SU-DHL-6 (cell line): ENCODE results near the gene QKI.

Experiments used
- H2AFZ ChIP-seq: fragments of 200-600 bp; sonication (generic); 2 replicates; pipeline ENCODE4 v1.6.1; 2014; ENCODE audit warnings: low read depth, mild to moderate bottlenecking, moderate library complexity, mixed read lengths, antibody characterized with exemption, low read length; ENCODE audit not compliant: severe bottlenecking
- H3F3A ChIP-seq: fragments of 200-600 bp; shearing (Covaris generic); 2 replicates; pipeline ENCODE4 v1.6.0; 2016; ENCODE audit warnings: antibody characterized with exemption, mild to moderate bottlenecking; ENCODE audit not compliant: insufficient read depth
- H3K27ac ChIP-seq: fragments of 200-600 bp; sonication (generic); 2 replicates; pipeline ENCODE4 v1.5.1; 2016; ENCODE audit warnings: low read depth, mild to moderate bottlenecking, low read length, moderate library complexity, mixed read lengths
- H3K27me3 ChIP-seq: fragments of 200-600 bp; sonication (generic), shearing (Covaris generic); 2 replicates; pipeline ENCODE4 v1.6.0; 2014; ENCODE audit warnings: mild to moderate bottlenecking, low read length
- H3K36me3 ChIP-seq: fragments of 200-600 bp; sonication (generic); 2 replicates; pipeline ENCODE4 v1.6.1; 2014; ENCODE audit warnings: mild to moderate bottlenecking, low read length, mixed read lengths
- H3K4me2 ChIP-seq: fragments of 300-600, 200-600 bp; shearing (Covaris generic), sonication (generic); 2 replicates; pipeline ENCODE4 v1.6.0; 2014; ENCODE audit warnings: low read length, low read depth, mild to moderate bottlenecking; ENCODE audit not compliant: poor library complexity, severe bottlenecking
- H3K4me3 ChIP-seq: fragments of 200-600 bp; sonication (generic); 2 replicates; pipeline ENCODE4 v1.5.1; 2014; ENCODE audit warnings: antibody characterized with exemption, low read length, mild to moderate bottlenecking, mixed read lengths; ENCODE audit not compliant: insufficient read depth, poor library complexity, severe bottlenecking
- H3K79me2 ChIP-seq: fragments of 200-600 bp; sonication (generic); 2 replicates; pipeline ENCODE4 v1.6.1; 2014; ENCODE audit warnings: mild to moderate bottlenecking, low read length, moderate library complexity; ENCODE audit not compliant: insufficient read depth
- H3K9ac ChIP-seq: fragments of 200-600 bp; sonication (generic); 2 replicates; pipeline ENCODE4 v1.7.0; 2014; ENCODE audit warnings: mild to moderate bottlenecking, low read length
- H3K9me2 ChIP-seq: fragments of 200-600 bp; sonication (generic); replicated peaks from 2 replicates; pipeline ENCODE4 v1.6.1; 2014; ENCODE audit warnings: low read length; ENCODE audit not compliant: insufficient read depth
- H3K9me3 ChIP-seq: fragments of 200-600 bp; sonication (generic); 2 replicates; pipeline ENCODE4 v1.6.1; 2014; ENCODE audit warnings: low read length, mixed read lengths; ENCODE audit not compliant: insufficient read depth
- H4K20me1 ChIP-seq: fragments of 200-600 bp; sonication (generic); 2 replicates; pipeline ENCODE4 v1.6.1; 2014; ENCODE audit warnings: low read depth, mild to moderate bottlenecking, antibody characterized with exemption, low read length, moderate library complexity, mixed read lengths
- CTCF ChIP-seq: fragments of 200-600 bp; sonication (generic); IDR thresholded peaks from one replicate; pipeline ENCODE4 v1.5.1; 2017; ENCODE audit warnings: antibody characterized with exemption, mild to moderate bottlenecking, low read length, moderate library complexity; ENCODE audit not compliant: insufficient read depth, poor library complexity, severe bottlenecking
- EZH2phosphoT487 ChIP-seq: fragments of 200-600 bp; sonication (generic), shearing (Covaris generic); conservative IDR thresholded peaks from 2 replicates; pipeline ENCODE4 v1.6.1; 2018; ENCODE audit warnings: mild to moderate bottlenecking, antibody characterized with exemption, low read length, moderate library complexity, mixed read lengths

The QKI gene

GRCh38 chr6:163570579-163571231, 156.2 kb downstream of the QKI start:
- H3K79me2 ChIP-seq = no peaks in the 10 kb centered on the region
- H3K36me3 ChIP-seq = peaks cover 9% of the 10 kb centered on the region; the same call in 1 of the 2 replicates
- no peak overlapping the region for H3K4me3 ChIP-seq
- H3K27me3 ChIP-seq = no peaks in the 10 kb centered on the region
- no peak overlapping the region for H2AFZ ChIP-seq
- TF ChIP-seq CTCF = no peak
- no peak for TF ChIP-seq EZH2phosphoT487
- H3K27ac ChIP-seq = no peak overlapping the region
- no peak overlapping the region for H3K9ac ChIP-seq
- no peaks in the 10 kb centered on the region for H4K20me1 ChIP-seq
- H3K9me3 ChIP-seq = no peaks in the 10 kb centered on the region
- H3K4me2 ChIP-seq = no peak overlapping the region
- H3K9me2 ChIP-seq = no peaks in the 10 kb centered on the region
- no peaks in the 10 kb centered on the region for H3F3A ChIP-seq

GRCh38 chr6:163571730-163572129, 157.2 kb downstream of the QKI start:
- no peak overlapping the region for H3K9ac ChIP-seq
- no peak overlapping the region for H3K4me2 ChIP-seq
- peaks cover 9% of the 10 kb centered on the region; the same call in 1 of the 2 replicates for H3K36me3 ChIP-seq
- no peaks in the 10 kb centered on the region for H4K20me1 ChIP-seq
- H3F3A ChIP-seq = no peaks in the 10 kb centered on the region
- H3K9me3 ChIP-seq = no peaks in the 10 kb centered on the region
- TF ChIP-seq CTCF = no peak
- no peak for TF ChIP-seq EZH2phosphoT487
- H3K79me2 ChIP-seq = no peaks in the 10 kb centered on the region
- H3K4me3 ChIP-seq = no peak overlapping the region
- no peak overlapping the region for H3K27ac ChIP-seq
- H3K27me3 ChIP-seq = no peaks in the 10 kb centered on the region
- no peaks in the 10 kb centered on the region for H3K9me2 ChIP-seq
- H2AFZ ChIP-seq = no peak overlapping the region

GRCh38 chr6:163572612-163573011, 158.1 kb downstream of the QKI start:
- Histone ChIP-seq H3K79me2 (no peaks in the 10 kb centered on the region), H3K27ac (no peak overlapping the region), H3K4me2 (no peak overlapping the region), H3K4me3 (no peak overlapping the region), H3K9me3 (no peaks in the 10 kb centered on the region), H3K36me3 (peaks cover 7% of the 10 kb centered on the region; the same call in 1 of the 2 replicates), H4K20me1 (no peaks in the 10 kb centered on the region), H3K9me2 (no peaks in the 10 kb centered on the region), H2AFZ (no peak overlapping the region), H3F3A (no peaks in the 10 kb centered on the region), H3K27me3 (no peaks in the 10 kb centered on the region), H3K9ac (no peak overlapping the region)
- no peak for TF ChIP-seq EZH2phosphoT487
- TF ChIP-seq CTCF = no peak
